Measurements from ENCODE around the gene EDDM3A. TPM values are rescaled to one million over a fixed set of nuclear protein-coding genes. Genes with fewer than 3 reads are reported as not detected.
"Not testable (repeated sequence)": the region's sequence is repeated elsewhere in the genome, so short reads cannot be mapped to it uniquely, and the experiment has no call there.

EDDM3A gene
- total RNA-seq, 2 experiments from 2014 or later, result not detected

DNA sequence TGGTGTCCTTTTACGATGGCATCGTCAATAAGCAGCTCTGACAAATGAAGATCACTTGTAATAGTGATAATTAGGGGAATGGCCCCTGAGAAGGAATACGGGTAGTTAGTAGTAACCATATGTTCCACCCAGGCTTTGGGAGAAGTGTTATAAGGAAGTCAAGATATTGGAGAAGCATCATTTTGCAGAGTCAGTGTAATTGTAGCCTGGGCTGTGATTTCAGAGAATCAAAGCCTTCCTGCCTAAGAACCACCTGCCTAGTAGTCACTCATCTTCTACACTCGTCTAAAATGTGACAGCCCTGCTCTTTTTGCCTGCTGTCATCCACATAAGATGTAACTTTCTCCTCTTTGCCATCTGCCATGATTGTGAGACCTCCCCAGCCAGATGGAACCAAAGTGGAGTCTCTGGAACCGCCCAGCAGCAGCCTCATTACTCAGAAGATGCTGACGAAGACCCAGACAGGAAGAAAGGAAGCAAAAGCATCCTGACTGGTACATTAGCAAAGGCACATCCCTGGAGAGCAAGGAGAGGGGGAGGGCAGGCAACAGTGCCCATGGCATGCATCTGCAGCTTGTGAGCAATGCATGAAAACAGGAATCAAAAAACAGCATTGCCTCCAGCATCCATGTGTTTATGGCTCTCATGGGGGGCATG, 12.6 kb upstream of the EDDM3A start:
- POLR2A ChIA-PET, result interaction anchor here (0.9 kb wide), 1 partner anchor 47 kb away, joined by 4 read pairs; no protein-coding TSS in a partner anchor
- no peaks in the 10 kb centered on the region for H3K4me1 ChIP-seq (ENCODE audit: insufficient read depth, low read length, poor library complexity, severe bottlenecking)
- TF ChIP-seq, protein P1, sequence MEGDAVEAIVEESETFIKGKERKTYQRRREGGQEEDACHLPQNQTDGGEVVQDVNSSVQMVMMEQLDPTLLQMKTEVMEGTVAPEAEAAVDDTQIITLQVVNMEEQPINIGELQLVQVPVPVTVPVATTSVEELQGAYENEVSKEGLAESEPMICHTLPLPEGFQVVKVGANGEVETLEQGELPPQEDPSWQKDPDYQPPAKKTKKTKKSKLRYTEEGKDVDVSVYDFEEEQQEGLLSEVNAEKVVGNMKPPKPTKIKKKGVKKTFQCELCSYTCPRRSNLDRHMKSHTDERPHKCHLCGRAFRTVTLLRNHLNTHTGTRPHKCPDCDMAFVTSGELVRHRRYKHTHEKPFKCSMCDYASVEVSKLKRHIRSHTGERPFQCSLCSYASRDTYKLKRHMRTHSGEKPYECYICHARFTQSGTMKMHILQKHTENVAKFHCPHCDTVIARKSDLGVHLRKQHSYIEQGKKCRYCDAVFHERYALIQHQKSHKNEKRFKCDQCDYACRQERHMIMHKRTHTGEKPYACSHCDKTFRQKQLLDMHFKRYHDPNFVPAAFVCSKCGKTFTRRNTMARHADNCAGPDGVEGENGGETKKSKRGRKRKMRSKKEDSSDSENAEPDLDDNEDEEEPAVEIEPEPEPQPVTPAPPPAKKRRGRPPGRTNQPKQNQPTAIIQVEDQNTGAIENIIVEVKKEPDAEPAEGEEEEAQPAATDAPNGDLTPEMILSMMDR (conservative IDR thresholded peaks at IDR 0.05; ENCODE audit: low read length), result no peak
- no peak for TF ChIP-seq EZH2phosphoT487 (IDR thresholded peaks at IDR 0.05; ENCODE audit: borderline replicate concordance, low read depth, low read length)
- CTCF ChIA-PET (ENCODE audit: unreplicated experiment), result no interaction called here
- no peak overlapping the region for H3K4me2 ChIP-seq (ENCODE audit: low read length)
- H3K79me2 ChIP-seq (ENCODE audit: insufficient read depth, low read depth, low read length), result no peaks in the 10 kb centered on the region
- DNase-seq (ENCODE audit: low spot score), result no peak
- H3K9me2 ChIP-seq (ENCODE audit: insufficient read depth, low read length), result no peaks in the 10 kb centered on the region
- no peaks in the 10 kb centered on the region for H4K20me1 ChIP-seq (ENCODE audit: insufficient read depth, low read length)
- no peaks in the 10 kb centered on the region for H3K36me3 ChIP-seq (ENCODE audit: insufficient read depth, low read length)
- BruUV-seq (replicated peaks), result no TSS peak
- intact Hi-C loops (cut with micrococcal nuclease; ENCODE audit: unreplicated experiment), result no loop called here
- no peak overlapping the region for H3K27ac ChIP-seq (ENCODE audit: low read depth, low read length, poor library complexity, severe bottlenecking)
- H3K4me3 ChIP-seq (ENCODE audit: low read depth, low read length, poor library complexity, severe bottlenecking), result no peak overlapping the region
- no peaks in the 10 kb centered on the region for H3K9me3 ChIP-seq (ENCODE audit: low read length)
- no peak overlapping the region for H2AFZ ChIP-seq (ENCODE audit: low read length)

DNA sequence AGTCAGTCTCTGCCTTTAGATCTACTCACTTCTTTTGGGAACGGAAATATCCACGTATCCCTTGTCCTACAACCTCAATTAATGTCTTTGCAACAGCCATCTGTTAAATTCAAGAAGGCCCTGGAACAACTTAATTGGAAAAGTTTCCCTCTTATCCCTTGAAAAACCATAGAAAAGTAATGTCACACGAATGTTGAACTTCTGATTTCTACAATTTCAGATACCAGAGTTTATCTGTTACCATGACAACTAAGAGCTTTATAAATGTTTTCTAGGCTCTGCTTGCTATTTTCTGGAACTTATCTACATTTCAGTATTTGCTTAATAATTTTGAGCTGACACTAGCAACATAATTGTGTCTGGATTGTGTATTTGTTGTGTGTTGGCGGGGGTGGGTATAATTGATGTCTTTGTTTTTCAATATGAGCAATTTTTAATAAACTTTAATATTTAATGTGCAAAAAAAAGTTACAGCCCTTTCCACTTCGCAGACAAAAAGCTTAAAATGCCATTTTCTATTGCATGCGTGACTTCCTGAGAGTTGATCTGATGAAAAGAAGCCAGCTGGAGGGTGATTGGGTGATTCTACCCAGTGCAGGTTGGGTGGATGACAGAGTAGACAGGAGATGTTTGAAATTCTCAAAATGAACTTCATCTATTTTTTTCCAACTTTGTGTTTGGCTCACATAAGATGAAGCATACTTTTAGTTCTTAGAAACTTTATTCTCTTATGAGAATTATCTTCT, 11.8 kb upstream of the EDDM3A start:
- H3K27ac ChIP-seq (ENCODE audit: low read depth, low read length, poor library complexity, severe bottlenecking), result no peak overlapping the region
- ChIA-PET CTCF (ENCODE audit: unreplicated experiment) (no interaction called here), POLR2A (no interaction called here)
- TF ChIP-seq, protein P1 (conservative IDR thresholded peaks at IDR 0.05; ENCODE audit: low read length), result no peak
- TF ChIP-seq EZH2phosphoT487 (IDR thresholded peaks at IDR 0.05; ENCODE audit: borderline replicate concordance, low read depth, low read length), result no peak
- no peak for DNase-seq (ENCODE audit: low spot score)
- H3K9me3 ChIP-seq (ENCODE audit: low read length), result no peaks in the 10 kb centered on the region
- H3K4me2 ChIP-seq (ENCODE audit: low read length), result no peak overlapping the region
- H4K20me1 ChIP-seq (ENCODE audit: insufficient read depth, low read length), result no peaks in the 10 kb centered on the region
- BruUV-seq (replicated peaks), result no TSS peak
- intact Hi-C loops (cut with micrococcal nuclease; ENCODE audit: unreplicated experiment), result no loop called here
- H3K4me3 ChIP-seq (ENCODE audit: low read depth, low read length, poor library complexity, severe bottlenecking), result no peak overlapping the region
- no peak overlapping the region for H2AFZ ChIP-seq (ENCODE audit: low read length)
- H3K9me2 ChIP-seq (ENCODE audit: insufficient read depth, low read length), result no peaks in the 10 kb centered on the region
- no peaks in the 10 kb centered on the region for H3K36me3 ChIP-seq (ENCODE audit: insufficient read depth, low read length)
- no peaks in the 10 kb centered on the region for H3K79me2 ChIP-seq (ENCODE audit: insufficient read depth, low read depth, low read length)
- H3K4me1 ChIP-seq (ENCODE audit: insufficient read depth, low read length, poor library complexity, severe bottlenecking), result no peaks in the 10 kb centered on the region

DNA sequence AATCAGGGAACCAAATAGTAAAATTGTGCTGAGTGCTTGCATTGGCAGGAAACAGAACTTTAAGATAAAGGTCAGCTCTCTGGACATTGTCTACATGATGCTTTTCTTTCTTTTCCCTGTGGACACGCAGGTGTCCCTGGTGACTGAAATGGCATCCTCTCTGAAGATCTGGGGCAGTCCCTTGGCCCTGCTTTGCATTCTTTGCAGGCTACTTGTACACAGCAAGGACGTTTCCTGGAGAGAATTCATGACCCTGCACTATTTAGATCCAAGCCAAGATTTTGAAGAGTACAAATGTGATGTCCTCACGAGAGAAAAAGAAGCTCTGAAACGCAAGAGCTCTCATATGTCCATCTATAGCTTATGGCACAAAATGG, 11.3 kb upstream of the EDDM3A start:
- H3K4me3 ChIP-seq (ENCODE audit: low read depth, low read length, poor library complexity, severe bottlenecking), result no peak overlapping the region
- ChIA-PET CTCF (ENCODE audit: unreplicated experiment) (no interaction called here), POLR2A (interaction anchor here (0.8 kb wide), 1 partner anchor 23 kb away, joined by 4 read pairs; no protein-coding TSS in a partner anchor)
- no peaks in the 10 kb centered on the region for H3K36me3 ChIP-seq (ENCODE audit: insufficient read depth, low read length)
- no peak overlapping the region for H3K27ac ChIP-seq (ENCODE audit: low read depth, low read length, poor library complexity, severe bottlenecking)
- H3K9me2 ChIP-seq (ENCODE audit: insufficient read depth, low read length), result no peaks in the 10 kb centered on the region
- DNase-seq (ENCODE audit: low spot score), result no peak
- H3K4me2 ChIP-seq (ENCODE audit: low read length), result no peak overlapping the region
- no peaks in the 10 kb centered on the region for H4K20me1 ChIP-seq (ENCODE audit: insufficient read depth, low read length)
- no peaks in the 10 kb centered on the region for H3K79me2 ChIP-seq (ENCODE audit: insufficient read depth, low read depth, low read length)
- intact Hi-C loops (cut with micrococcal nuclease; ENCODE audit: unreplicated experiment), result no loop called here
- BruUV-seq (replicated peaks), result no TSS peak
- no peaks in the 10 kb centered on the region for H3K4me1 ChIP-seq (ENCODE audit: insufficient read depth, low read length, poor library complexity, severe bottlenecking)
- no peak overlapping the region for H2AFZ ChIP-seq (ENCODE audit: low read length)
- no peaks in the 10 kb centered on the region for H3K9me3 ChIP-seq (ENCODE audit: low read length)
- TF ChIP-seq, protein P1 (conservative IDR thresholded peaks at IDR 0.05; ENCODE audit: low read length), result no peak
- no peak for TF ChIP-seq EZH2phosphoT487 (IDR thresholded peaks at IDR 0.05; ENCODE audit: borderline replicate concordance, low read depth, low read length)

DNA sequence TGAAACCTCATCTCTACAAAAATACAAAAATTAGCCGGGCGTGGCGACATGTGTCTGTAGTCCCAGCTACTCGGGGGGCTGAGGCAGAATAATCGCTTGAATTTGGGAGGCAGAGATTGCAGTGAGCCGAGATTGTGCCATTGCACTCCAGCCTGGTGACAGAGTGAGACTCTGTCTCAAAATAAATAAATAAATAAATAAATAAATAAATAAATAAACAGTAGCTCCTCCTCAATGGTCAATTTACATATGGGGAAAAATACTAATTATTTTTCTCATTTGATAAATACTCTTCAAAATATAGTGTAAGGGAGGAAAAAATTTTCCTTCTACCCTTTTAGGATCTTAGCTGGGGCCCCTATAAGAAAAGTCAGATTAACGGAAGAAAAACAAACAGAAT, 7.4 kb upstream of the EDDM3A start:
- H3K36me3 ChIP-seq (ENCODE audit: insufficient read depth, low read length); intact Hi-C loops (cut with micrococcal nuclease; ENCODE audit: unreplicated experiment); H2AFZ ChIP-seq (ENCODE audit: low read length); H3K9me3 ChIP-seq (ENCODE audit: low read length); DNase-seq (ENCODE audit: low spot score); H4K20me1 ChIP-seq (ENCODE audit: insufficient read depth, low read length); H3K4me2 ChIP-seq (ENCODE audit: low read length); CTCF ChIA-PET (ENCODE audit: unreplicated experiment); BruUV-seq (replicated peaks); H3K4me3 ChIP-seq (ENCODE audit: low read depth, low read length, poor library complexity, severe bottlenecking); H3K9me2 ChIP-seq (ENCODE audit: insufficient read depth, low read length); H3K27ac ChIP-seq (ENCODE audit: low read depth, low read length, poor library complexity, severe bottlenecking); H3K4me1 ChIP-seq (ENCODE audit: insufficient read depth, low read length, poor library complexity, severe bottlenecking); H3K79me2 ChIP-seq (ENCODE audit: insufficient read depth, low read depth, low read length): not testable (repeated sequence)
- POLR2A ChIA-PET, result interaction anchor here (0.6 kb wide), 2 partner anchors 8 to 204 kb away, joined by 4 read pairs; no protein-coding TSS in a partner anchor

All from OCI-LY7 (cell line).